DOHH2 (cell line): ENCODE results near the gene RBFOX1.

Experiments used
- H3F3A ChIP-seq: fragments of 200-600 bp; sonication (generic), shearing (Covaris generic); 2 replicates; pipeline ENCODE4 v1.6.0; 2016; ENCODE audit warnings: antibody characterized with exemption, mild to moderate bottlenecking; ENCODE audit not compliant: control insufficient read depth, insufficient read depth
- H3K27ac ChIP-seq: fragments of 200-600 bp; sonication (generic); 2 replicates; pipeline ENCODE4 v1.5.1; 2014; ENCODE audit warnings: low read depth, mild to moderate bottlenecking, low read length, moderate library complexity
- H3K27me3 ChIP-seq: fragments of 200-600 bp; sonication (generic); 2 replicates; pipeline ENCODE4 v1.6.1; 2014; ENCODE audit warnings: mild to moderate bottlenecking, low read length, mixed read lengths; ENCODE audit not compliant: control insufficient read depth
- H3K36me3 ChIP-seq: fragments of 200-600 bp; sonication (generic); 2 replicates; pipeline ENCODE4 v1.6.1; 2014; ENCODE audit warnings: mild to moderate bottlenecking, low read length, moderate library complexity, mixed read lengths; ENCODE audit not compliant: control insufficient read depth
- H3K4me1 ChIP-seq: fragments of 200-600 bp; sonication (generic); 2 replicates; pipeline ENCODE4 v1.6.1; 2014; ENCODE audit warnings: mild to moderate bottlenecking, low read length, mixed read lengths; ENCODE audit not compliant: control insufficient read depth
- H3K4me2 ChIP-seq: fragments of 200-600 bp; sonication (generic); 2 replicates; pipeline ENCODE4 v1.6.0; 2014; ENCODE audit warnings: mild to moderate bottlenecking, low read length, moderate library complexity
- H3K4me3 ChIP-seq: fragments of 200-600 bp; sonication (generic); 2 replicates; pipeline ENCODE4 v1.5.1; 2014; ENCODE audit warnings: mild to moderate bottlenecking, low read length, mixed read lengths
- H3K79me2 ChIP-seq: fragments of 200-600 bp; sonication (generic); 2 replicates; pipeline ENCODE4 v1.6.1; 2014; ENCODE audit warnings: mild to moderate bottlenecking, low read length, mixed read lengths; ENCODE audit not compliant: control insufficient read depth
- H3K9me2 ChIP-seq: fragments of 200-600 bp; sonication (generic); replicated peaks from 2 replicates; pipeline ENCODE4 v1.6.1; 2014; ENCODE audit warnings: mild to moderate bottlenecking, low read length, mixed read lengths; ENCODE audit not compliant: control insufficient read depth
- H3K9me3 ChIP-seq: fragments of 200-600 bp; sonication (generic); 2 replicates; pipeline ENCODE4 v1.6.1; 2014; ENCODE audit warnings: antibody characterized with exemption, low read length, mixed read lengths; ENCODE audit not compliant: control insufficient read depth, insufficient read depth
- H4K20me1 ChIP-seq: fragments of 200-600 bp; sonication (generic); 2 replicates; pipeline ENCODE4 v1.6.0; 2014; ENCODE audit warnings: low read depth, mild to moderate bottlenecking, antibody characterized with exemption, low read length, moderate library complexity; ENCODE audit not compliant: control insufficient read depth, insufficient read depth
- CTCF ChIP-seq: fragments of 200-600 bp; sonication (generic); IDR thresholded peaks from one replicate; pipeline ENCODE4 v1.5.1; 2014; ENCODE audit warnings: antibody characterized with exemption, mild to moderate bottlenecking, low read depth, low read length; ENCODE audit not compliant: poor library complexity, severe bottlenecking
- EZH2phosphoT487 ChIP-seq: fragments of 200-600 bp; sonication (generic); IDR thresholded peaks from 2 replicates; pipeline ENCODE4 v1.6.1; 2017; ENCODE audit warnings: borderline replicate concordance, mild to moderate bottlenecking, antibody characterized with exemption, low read length, moderate library complexity, mixed read lengths

Gene RBFOX1

GRCh38 chr16:7613518-7613917 is 280.9 kb downstream of the RBFOX1 start:
- TF ChIP-seq EZH2phosphoT487 = no peak
- no peak for TF ChIP-seq CTCF
- Histone ChIP-seq H3K9me2 (no peaks in the 10 kb centered on the region), H3K36me3 (no peaks in the 10 kb centered on the region), H3K4me2 (no peak overlapping the region), H4K20me1 (no peaks in the 10 kb centered on the region), H3K79me2 (no peaks in the 10 kb centered on the region), H3K4me3 (no peak overlapping the region), H3F3A (no peaks in the 10 kb centered on the region), H3K27ac (no peak overlapping the region), H3K9me3 (peaks cover 4% of the 10 kb centered on the region; the same call in 1 of the 2 replicates), H3K27me3 (no peaks in the 10 kb centered on the region), H3K4me1 (no peaks in the 10 kb centered on the region)

- H3K4me2 ChIP-seq = no peak overlapping the region
- H3K9me3 ChIP-seq = peaks cover 4% of the 10 kb centered on the region; the same call in 1 of the 2 replicates
- no peaks in the 10 kb centered on the region for H3K79me2 ChIP-seq
- H3K4me1 ChIP-seq = no peaks in the 10 kb centered on the region
- no peaks in the 10 kb centered on the region for H4K20me1 ChIP-seq
- no peak overlapping the region for H3K27ac ChIP-seq
- H3K4me3 ChIP-seq = no peak overlapping the region
- TF ChIP-seq EZH2phosphoT487 = no peak
- no peak for TF ChIP-seq CTCF
- H3F3A ChIP-seq = no peaks in the 10 kb centered on the region
- no peaks in the 10 kb centered on the region for H3K27me3 ChIP-seq
- no peaks in the 10 kb centered on the region for H3K36me3 ChIP-seq
- no peaks in the 10 kb centered on the region for H3K9me2 ChIP-seq
Observed at GRCh38 chr16:7614021-7614795, 281.6 kb downstream of the RBFOX1 start.

- Histone ChIP-seq H3K36me3 (no peaks in the 10 kb centered on the region), H4K20me1 (no peaks in the 10 kb centered on the region), H3K4me2 (no peak overlapping the region), H3K4me1 (no peaks in the 10 kb centered on the region), H3K79me2 (no peaks in the 10 kb centered on the region), H3K4me3 (no peak overlapping the region), H3K9me3 (peaks cover 4% of the 10 kb centered on the region; the same call in 1 of the 2 replicates), H3K9me2 (no peaks in the 10 kb centered on the region), H3K27me3 (no peaks in the 10 kb centered on the region), H3K27ac (no peak overlapping the region), H3F3A (no peaks in the 10 kb centered on the region)
- TF ChIP-seq CTCF (peak; percentile 16), EZH2phosphoT487 (no peak)
Observed at GRCh38 chr16:7615565-7615964, 282.9 kb downstream of the RBFOX1 start.
